HG03342 (cell line): ENCODE data around the gene EFCAB11.

Source experiments
- ATAC-seq: cut with Tn5 transposase; IDR thresholded peaks from one replicate; pipeline ENCODE4 v1.9.1; 2021; ENCODE audit warnings: mild to moderate bottlenecking, moderate library complexity; ENCODE audit not compliant: unreplicated experiment

EFCAB11 gene

GRCh38 chr14:89957791-89958190 is 3.3 kb upstream of the EFCAB11 start:
- ATAC-seq, result no peak

- ATAC-seq, result no peak
Observed at GRCh38 chr14:89957376-89957775, 2.8 kb upstream of the EFCAB11 start.

- no peak for ATAC-seq
Observed at GRCh38 chr14:89956661-89957009, 2.1 kb upstream of the EFCAB11 start.

GRCh38 chr14:89955745-89956660 is 1.5 kb upstream of the EFCAB11 start, which contains the start of gene TDP1:
Gene TDP1 (plus strand): TSS chr14:89955927. CDS start chr14:89963115, 7,188 bp downstream.
- ATAC-seq, result peak; percentile 54

- ATAC-seq, result peak; percentile 11
Observed at GRCh38 chr14:89955022-89955744, 653 bp upstream of the EFCAB11 start.

- no peak for ATAC-seq
Observed at GRCh38 chr14:89953602-89954001, 928 bp downstream of the EFCAB11 start.

- ATAC-seq, result no peak
Observed at GRCh38 chr14:89952576-89952975, 2.0 kb downstream of the EFCAB11 start.

GRCh38 chr14:89947344-89947743 is 7.2 kb downstream of the EFCAB11 start:
- ATAC-seq, result no peak

GRCh38 chr14:89941830-89942377 is 12.6 kb downstream of the EFCAB11 start:
- no peak for ATAC-seq

GRCh38 chr14:89936654-89937185 is 17.8 kb downstream of the EFCAB11 start:
- no peak for ATAC-seq

- ATAC-seq, result no peak
Observed at GRCh38 chr14:89933002-89933401, 21.5 kb downstream of the EFCAB11 start.

GRCh38 chr14:89927186-89927865 is 27.2 kb downstream of the EFCAB11 start:
- ATAC-seq, result no peak

GRCh38 chr14:89926694-89927093 is 27.8 kb downstream of the EFCAB11 start:
- no peak for ATAC-seq

- no peak for ATAC-seq
Observed at GRCh38 chr14:89924268-89924667, 30.3 kb downstream of the EFCAB11 start.

- ATAC-seq, result no peak
Observed at GRCh38 chr14:89922031-89922907, 32.3 kb downstream of the EFCAB11 start.

- no peak for ATAC-seq
Observed at GRCh38 chr14:89921346-89921745, 33.2 kb downstream of the EFCAB11 start.

GRCh38 chr14:89920056-89920455 is 34.5 kb downstream of the EFCAB11 start:
- no peak for ATAC-seq

- no peak for ATAC-seq
Observed at GRCh38 chr14:89918721-89919120, 35.8 kb downstream of the EFCAB11 start.

GRCh38 chr14:89915114-89915878 is 39.2 kb downstream of the EFCAB11 start:
- ATAC-seq, result peak; percentile 48
